OCI-LY3 (cell line): ENCODE measurements around the gene SLX4.

ENCODE experiments used
- CTCF ChIP-seq: fragments of 200-600, 300-600 bp; sonication (generic); IDR thresholded peaks from 2 replicates; pipeline ENCODE4 v1.5.1; 2014; ENCODE audit warnings: antibody characterized with exemption, low read length, low read depth
- EZH2phosphoT487 ChIP-seq: fragments of 200-600 bp; shearing (Covaris generic); IDR thresholded peaks from 2 replicates; pipeline ENCODE4 v1.6.1; 2018; ENCODE audit warnings: antibody characterized with exemption, mixed run types, low read depth

- TF ChIP-seq CTCF = no peak
- no peak for TF ChIP-seq EZH2phosphoT487
These were observed 13.7 kb downstream of the SLX4 start for GRCh38 chr16:3597676-3598075.
